HG03469 (cell line): ENCODE results near the gene GH2.
"Not testable (repeated sequence)": the region's sequence is repeated elsewhere in the genome, so short reads cannot be mapped to it uniquely, and the experiment has no call there.

Source experiments
- ATAC-seq: cut with Tn5 transposase; IDR thresholded peaks from one replicate; pipeline ENCODE4 v1.9.1; 2021; ENCODE audit warnings: mild to moderate bottlenecking, moderate library complexity, moderate number of reproducible peaks; ENCODE audit not compliant: unreplicated experiment

The GH2 gene

GRCh38 chr17:63881935-63882601 is at the start of gene GH2:
Gene GH2, minus strand, starts transcription at chr17:63881944. Its CDS starts 143 bp downstream, at chr17:63881801.
- no peak for ATAC-seq

- no peak for ATAC-seq
These were observed 49.3 kb upstream of the GH2 start for GRCh38 chr17:63930951-63931575.

GRCh38 chr17:63929860-63930766 is 48.4 kb upstream of the GH2 start:
- no peak for ATAC-seq

GRCh38 chr17:63928966-63929695 is 47.4 kb upstream of the GH2 start:
- ATAC-seq, result no peak

GRCh38 chr17:63928172-63928666 is 46.5 kb upstream of the GH2 start:
- no peak for ATAC-seq

- ATAC-seq, result no peak
These were observed 45.9 kb upstream of the GH2 start for GRCh38 chr17:63927464-63928171.

GRCh38 chr17:63926164-63926563 is 44.4 kb upstream of the GH2 start:
- ATAC-seq, result no peak

GRCh38 chr17:63925615-63926014 is 43.9 kb upstream of the GH2 start:
- ATAC-seq, result no peak

GRCh38 chr17:63922402-63922801 is 40.7 kb upstream of the GH2 start:
- not testable (repeated sequence) for ATAC-seq

- not testable (repeated sequence) for ATAC-seq
These were observed 39.0 kb upstream of the GH2 start for GRCh38 chr17:63920779-63921178.

GRCh38 chr17:63920050-63920449 is 38.3 kb upstream of the GH2 start:
- not testable (repeated sequence) for ATAC-seq

GRCh38 chr17:63919311-63919723 is 37.6 kb upstream of the GH2 start:
- no peak for ATAC-seq

GRCh38 chr17:63918789-63919305 is 37.1 kb upstream of the GH2 start, which contains the start of gene GH1:
Gene GH1, minus strand, starts transcription at chr17:63918839. Its CDS starts 63 bp downstream, at chr17:63918776.
- not testable (repeated sequence) for ATAC-seq

- ATAC-seq, result no peak
These were observed 36.6 kb upstream of the GH2 start for GRCh38 chr17:63918305-63918704.

- ATAC-seq, result no peak
These were observed 35.9 kb upstream of the GH2 start for GRCh38 chr17:63917646-63918045.

GRCh38 chr17:63917206-63917605 is 35.5 kb upstream of the GH2 start:
- ATAC-seq, result not testable (repeated sequence)

- no peak for ATAC-seq
These were observed 34.9 kb upstream of the GH2 start for GRCh38 chr17:63916566-63917185.

GRCh38 chr17:63915753-63916152 is 34.0 kb upstream of the GH2 start:
- not testable (repeated sequence) for ATAC-seq

- no peak for ATAC-seq
These were observed 32.7 kb upstream of the GH2 start for GRCh38 chr17:63914471-63914870.
